Uterus (tissue), 4 donors: Measurements from ENCODE around the gene METAP1D. TPM values are rescaled to one million over a fixed set of nuclear protein-coding genes. Genes with fewer than 3 reads are reported as not detected.

Source experiments
- DNase-seq, 2 donors: peaks; one replicate each; pipeline ENCODE4 v3.0.0-alpha.2; 2019 to 2020
- H3K27ac ChIP-seq, 2 donors: fragments of 200-600 bp; sonication (generic); 1 replicate in 1 of 2; 2 replicates in 1 of 2; pipeline ENCODE4 v1.5.1; 2016 to 2018
- H3K27me3 ChIP-seq, 2 donors: fragments of 200-600 bp; sonication (generic); one replicate each; pipeline ENCODE4 v1.5.1; 2018 to 2019; ENCODE audit warnings: control low read depth in 1 of 2
- H3K36me3 ChIP-seq, 2 donors: fragments of 200-600 bp; sonication (generic); one replicate each; pipeline ENCODE4 v1.5.1; 2019; ENCODE audit warnings: control low read depth in 1 of 2
- H3K4me1 ChIP-seq, 2 donors: fragments of 200-600 bp; sonication (generic); one replicate each; pipeline ENCODE4 v1.5.1; 2018 to 2019; ENCODE audit warnings: control low read depth in 1 of 2
- H3K4me3 ChIP-seq, 2 donors: fragments of 200-600 bp; sonication (generic); 1 replicate in 1 of 2; 2 replicates in 1 of 2; pipeline ENCODE4 v1.5.1; 2018 to 2019; ENCODE audit warnings: mild to moderate bottlenecking in 1 of 2
- H3K9me3 ChIP-seq, 2 donors: fragments of 200-600 bp; sonication (generic); one replicate each; pipeline ENCODE4 v1.5.1; 2019; ENCODE audit warnings: control low read depth in 1 of 2
- POLR2A ChIP-seq, 2 donors: fragments of 450-650 bp; IDR thresholded peaks; one replicate each; pipeline ENCODE4 v1.6.1; 2016; ENCODE audit warnings: antibody characterized with exemption in 2 of 2, mild to moderate bottlenecking in 1 of 2, moderate library complexity in 1 of 2
- intact Hi-C: fragments of 100-400 bp; cut with DNase I; formaldehyde crosslinking; loops from one replicate; pipeline ENCODE4 v1.15.1; 2023; ENCODE audit warnings: low total_unique reads
- total RNA-seq, 4 donors: library from RNA; depleted of rRNA in 3 of 4; stranded (reverse); fragments of >200 nt in 3 of 4; gene quantifications; one replicate each; pipeline versions ENCODE4 v1.1.0 to v1.2.4, GENCODE V29; 2014 to 2023
- TF ChIP-seq, protein P1 (sequence below), 4 experiments: fragments of 200-600 bp in 2 of 4; fragments of 450-650 bp in 2 of 4; sonication (generic) in 2 of 4; IDR thresholded peaks; one replicate each; pipeline ENCODE4 v1.5.1; 2016 to 2019; ENCODE audit warnings: antibody characterized with exemption in 4 of 4, mild to moderate bottlenecking in 2 of 4, moderate library complexity in 1 of 4
- donor health status: DM: yes; HTN: yes; CAD: no.

Gene METAP1D
- total RNA-seq, 4 donors from 2014 or later = 7.9 to 38.2 (median 15.8) TPM

DNA sequence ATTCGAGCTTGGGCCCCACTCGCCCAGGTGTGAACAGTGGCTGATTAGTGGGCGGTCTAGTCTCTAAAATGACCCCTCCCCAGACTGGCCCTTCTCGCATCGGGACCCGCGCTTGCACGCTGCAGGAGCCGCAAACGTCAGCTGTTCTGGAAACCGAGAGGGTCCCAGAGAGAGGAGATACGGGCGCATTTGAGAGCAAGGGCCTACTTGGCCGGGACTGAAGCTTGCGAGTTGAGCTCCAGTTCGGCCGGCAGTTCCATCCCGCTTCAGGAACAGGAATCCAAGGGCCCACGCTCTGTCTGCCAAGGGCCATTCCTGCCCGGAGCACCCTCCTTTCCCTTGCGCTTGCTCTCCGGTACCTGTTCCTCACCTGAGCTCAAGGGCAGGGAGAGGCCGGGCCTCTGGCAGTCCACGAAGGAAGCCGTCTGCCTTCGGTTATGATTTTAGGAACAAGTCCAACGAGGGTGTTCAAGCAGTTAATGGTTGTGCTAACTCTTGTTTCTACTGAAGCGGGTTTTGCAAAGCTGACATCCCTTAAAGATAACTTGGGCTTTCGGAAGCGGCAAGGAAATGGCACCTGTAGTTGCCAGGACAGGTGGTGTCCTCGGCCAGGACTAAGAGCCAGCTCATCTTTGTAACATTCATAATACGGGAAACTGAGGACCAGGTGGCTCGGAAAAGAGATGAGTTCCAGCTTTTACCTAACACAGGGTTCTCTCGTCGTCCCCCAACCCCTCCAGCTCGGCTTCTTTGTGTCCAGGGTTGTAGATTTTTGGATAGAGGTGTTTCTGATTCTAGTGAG is 81.7 kb downstream of the METAP1D start:
- intact Hi-C loops = no loop called here
- TF ChIP-seq, protein P1, sequence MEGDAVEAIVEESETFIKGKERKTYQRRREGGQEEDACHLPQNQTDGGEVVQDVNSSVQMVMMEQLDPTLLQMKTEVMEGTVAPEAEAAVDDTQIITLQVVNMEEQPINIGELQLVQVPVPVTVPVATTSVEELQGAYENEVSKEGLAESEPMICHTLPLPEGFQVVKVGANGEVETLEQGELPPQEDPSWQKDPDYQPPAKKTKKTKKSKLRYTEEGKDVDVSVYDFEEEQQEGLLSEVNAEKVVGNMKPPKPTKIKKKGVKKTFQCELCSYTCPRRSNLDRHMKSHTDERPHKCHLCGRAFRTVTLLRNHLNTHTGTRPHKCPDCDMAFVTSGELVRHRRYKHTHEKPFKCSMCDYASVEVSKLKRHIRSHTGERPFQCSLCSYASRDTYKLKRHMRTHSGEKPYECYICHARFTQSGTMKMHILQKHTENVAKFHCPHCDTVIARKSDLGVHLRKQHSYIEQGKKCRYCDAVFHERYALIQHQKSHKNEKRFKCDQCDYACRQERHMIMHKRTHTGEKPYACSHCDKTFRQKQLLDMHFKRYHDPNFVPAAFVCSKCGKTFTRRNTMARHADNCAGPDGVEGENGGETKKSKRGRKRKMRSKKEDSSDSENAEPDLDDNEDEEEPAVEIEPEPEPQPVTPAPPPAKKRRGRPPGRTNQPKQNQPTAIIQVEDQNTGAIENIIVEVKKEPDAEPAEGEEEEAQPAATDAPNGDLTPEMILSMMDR (IDR thresholded peaks at IDR 0.05) = no peak
- no peak for TF ChIP-seq POLR2A (IDR thresholded peaks at IDR 0.05)
- Histone ChIP-seq H3K27ac (no peak overlapping the region), H3K9me3 (no peaks in the 10 kb centered on the region), H3K27me3 (peaks cover 45 to 57% of the 10 kb centered on the region in 2 donors), H3K36me3 (no peaks in the 10 kb centered on the region), H3K4me3 (no peak overlapping the region), H3K4me1 (peaks cover 3 to 14% of the 10 kb centered on the region in 2 donors)
- no peak for DNase-seq

DNA sequence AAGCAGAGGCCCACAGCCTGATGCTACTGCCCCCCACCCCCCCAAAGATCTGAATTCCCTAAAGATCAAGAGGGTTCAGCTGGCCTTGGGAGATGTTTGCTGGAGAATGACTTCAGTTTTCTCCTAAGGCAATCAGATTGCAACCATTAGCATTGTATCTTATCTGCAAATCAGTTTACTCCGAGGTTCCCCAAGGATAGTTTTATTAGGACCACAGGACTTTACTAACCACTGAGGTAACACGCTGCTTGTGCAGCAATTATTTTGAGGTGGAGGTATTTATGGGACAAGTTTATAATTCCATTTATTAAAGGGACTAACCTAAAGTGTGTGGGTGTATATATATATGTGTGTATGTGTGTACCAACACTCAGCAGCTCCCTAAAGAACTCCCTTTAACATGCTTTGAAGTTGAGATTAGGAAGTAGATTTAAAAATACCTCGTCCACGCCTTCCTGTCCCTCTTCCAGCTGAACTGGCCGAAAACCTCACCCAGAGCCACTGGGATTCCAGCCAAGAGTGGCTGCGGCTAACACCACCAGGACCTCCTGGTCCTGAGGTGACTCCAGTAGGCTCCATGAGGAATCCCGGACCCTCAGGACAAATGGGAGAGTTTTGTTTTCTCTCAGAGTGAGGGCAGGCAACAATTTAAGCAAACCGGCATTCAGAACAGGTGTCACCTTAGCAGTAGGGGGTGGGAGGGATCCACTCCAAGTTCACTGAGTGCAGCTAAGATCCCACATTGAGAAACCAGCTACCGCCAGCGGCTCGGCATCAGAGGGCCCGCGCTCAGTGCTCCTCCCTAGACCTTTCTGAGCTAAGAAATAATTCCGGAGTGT is 82.6 kb downstream of the METAP1D start:
- Histone ChIP-seq H3K27ac (no peak overlapping the region), H3K4me3 (no peak overlapping the region), H3K9me3 (no peaks in the 10 kb centered on the region), H3K36me3 (no peaks in the 10 kb centered on the region), H3K27me3 (peaks cover 52 to 66% of the 10 kb centered on the region in 2 donors), H3K4me1 (peaks cover 3 to 14% of the 10 kb centered on the region in 2 donors)
- DNase-seq = no peak
- TF ChIP-seq POLR2A (IDR thresholded peaks at IDR 0.05) = no peak
- TF ChIP-seq, protein P1 (IDR thresholded peaks at IDR 0.05) = no peak
- intact Hi-C loops = no loop called here

DNA sequence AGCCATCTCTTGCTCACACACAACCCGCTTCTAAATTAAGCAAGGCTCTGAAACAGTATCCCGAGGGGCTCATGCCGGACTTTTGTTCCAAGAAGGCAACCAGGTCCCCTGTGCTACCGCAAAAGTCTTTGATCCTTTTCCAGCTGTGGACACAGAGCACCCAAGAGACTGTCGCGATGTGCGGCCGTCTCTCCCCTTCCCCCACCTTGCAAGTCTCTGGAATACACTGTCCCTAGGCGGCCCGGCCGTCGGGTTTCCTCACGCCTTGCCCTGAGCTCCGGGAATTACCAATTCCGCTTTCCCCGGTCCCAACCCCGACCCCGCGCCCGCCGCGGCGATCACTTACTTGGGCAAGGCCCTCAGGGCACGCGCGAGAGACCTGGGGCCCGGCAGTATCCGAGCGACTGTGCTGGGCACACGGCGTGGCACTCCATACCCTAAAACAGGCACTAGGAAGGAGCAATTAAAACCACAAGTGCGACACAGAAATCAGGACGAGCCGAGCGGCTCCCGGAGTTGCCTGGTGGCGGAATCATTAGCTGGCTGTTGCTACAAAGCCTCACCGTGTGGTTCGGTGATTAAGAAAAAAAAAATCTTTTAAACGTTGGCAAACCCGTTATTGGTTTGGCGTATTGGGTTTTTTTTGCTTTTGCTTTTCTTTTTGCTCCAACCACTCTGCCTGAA is 83.3 kb downstream of the METAP1D start:
- H3K4me3 ChIP-seq = no peak overlapping the region
- intact Hi-C loops = no loop called here

DNA sequence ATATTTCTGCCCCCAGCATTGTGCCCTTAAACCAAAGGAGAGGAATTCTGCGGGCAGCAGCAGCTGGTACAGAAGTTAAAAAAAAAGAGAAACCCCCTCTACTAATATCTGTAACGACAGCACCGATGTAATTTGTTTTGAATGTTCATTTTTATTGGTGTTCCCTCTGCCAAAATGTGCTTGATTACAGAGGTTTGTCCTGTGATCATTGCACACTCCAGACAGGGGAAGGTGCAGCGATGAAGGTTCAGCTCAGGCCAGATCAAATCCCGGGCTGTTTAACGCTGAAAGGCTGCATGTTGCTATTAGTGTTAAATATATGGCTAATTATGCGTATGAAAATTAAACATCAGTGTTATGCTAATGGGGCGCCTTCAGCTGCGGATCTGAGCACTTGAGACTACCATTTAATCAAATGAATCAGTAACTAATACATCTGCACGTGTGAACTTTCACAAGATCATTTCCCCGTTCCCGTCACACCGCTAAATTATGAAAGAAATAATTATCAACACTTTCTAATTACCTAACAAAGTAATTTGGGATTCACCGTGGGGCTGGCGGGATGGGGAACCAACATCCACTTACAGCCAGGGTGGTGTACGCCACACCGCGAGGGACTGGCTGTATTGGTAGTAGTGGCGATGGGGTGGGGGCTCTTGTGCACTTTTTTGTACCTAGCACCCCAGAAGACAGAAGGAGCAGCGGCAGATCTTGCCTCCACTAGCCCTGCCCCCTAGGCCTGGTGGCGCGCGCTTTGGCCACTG is 84.1 kb downstream of the METAP1D start:
- no peak overlapping the region for H3K4me3 ChIP-seq
- peaks cover 57 to 81% of the 10 kb centered on the region in 2 donors for H3K27me3 ChIP-seq
- intact Hi-C loops = no loop called here
- no peaks in the 10 kb centered on the region for H3K36me3 ChIP-seq
- TF ChIP-seq, protein P1 (IDR thresholded peaks at IDR 0.05) = no peak
- TF ChIP-seq POLR2A (IDR thresholded peaks at IDR 0.05) = no peak
- no peak for DNase-seq
- no peaks in the 10 kb centered on the region for H3K9me3 ChIP-seq
- peaks cover 3 to 14% of the 10 kb centered on the region in 2 donors for H3K4me1 ChIP-seq
- H3K27ac ChIP-seq = no peak overlapping the region

More for the DNA sequence above, 83.3 kb downstream of the METAP1D start:
- TF ChIP-seq, protein P1 (IDR thresholded peaks at IDR 0.05) = no peak
- TF ChIP-seq POLR2A (IDR thresholded peaks at IDR 0.05) = no peak
- Histone ChIP-seq H3K36me3 (no peaks in the 10 kb centered on the region), H3K9me3 (no peaks in the 10 kb centered on the region), H3K4me1 (peaks cover 3 to 14% of the 10 kb centered on the region in 2 donors), H3K27ac (no peak overlapping the region), H3K27me3 (peaks cover 57 to 74% of the 10 kb centered on the region in 2 donors)
- no peak for DNase-seq
